PC-9 (cell line): ENCODE measurements around the gene UQCR10. TPM values are rescaled to one million over a fixed set of nuclear protein-coding genes. Genes with fewer than 3 reads are reported as not detected.

ENCODE experiments used
- BruUV-seq: library from RNA; stranded (reverse); fragments of 400-500 nt; replicated peaks from 2 replicates; lab custom pipeline; 2021; lab: Mats Ljungman, UMichigan
- CTCF ChIA-PET: fragments of 300-600 bp; sonication (Branson Sonifier 250); formaldehyde crosslinking; loops from one replicate; lab custom pipeline; 2022; ENCODE audit warnings: antibody characterized with exemption; lab: Charles Lee
- POLR2A ChIA-PET: fragments of 300-600 bp; sonication (Branson Sonifier 250); formaldehyde crosslinking; loops from one replicate; lab custom pipeline; 2022; ENCODE audit warnings: antibody characterized with exemption; ENCODE audit not compliant: unreplicated experiment; lab: Charles Lee
- DNase-seq, 2 experiments: peaks; one replicate each; pipeline versions ENCODE4 v3.0.0 to v3.0.0-alpha.2; 2015 to 2022; ENCODE audit warnings: mixed read lengths in 1 of 2
- H2AFZ ChIP-seq: fragments of 200-600 bp; sonication (generic); 2 replicates; pipeline ENCODE4 v1.8.1; 2017; ENCODE audit warnings: antibody characterized with exemption
- H3F3A ChIP-seq: fragments of 200-600 bp; sonication (generic); 2 replicates; pipeline ENCODE4 v1.8.1; 2017; ENCODE audit warnings: antibody characterized with exemption, mild to moderate bottlenecking, low read depth; ENCODE audit not compliant: insufficient read depth
- H3K27ac ChIP-seq: fragments of 200-600 bp; sonication (generic); 2 replicates; pipeline ENCODE4 v1.6.1; 2016; ENCODE audit warnings: mixed run types
- H3K27me3 ChIP-seq: fragments of 200-600 bp; sonication (generic); 2 replicates; pipeline ENCODE4 v1.6.1; 2016; ENCODE audit warnings: low read depth, mixed run types; ENCODE audit not compliant: insufficient read depth
- H3K36me3 ChIP-seq: fragments of 200-600 bp; sonication (generic); 2 replicates; pipeline ENCODE4 v1.6.1; 2016; ENCODE audit warnings: low read depth, mixed run types
- H3K4me1 ChIP-seq: fragments of 200-600 bp; sonication (generic); replicated peaks from 2 replicates; pipeline ENCODE4 v1.6.1; 2016; ENCODE audit warnings: mixed run types; ENCODE audit not compliant: insufficient read depth
- H3K4me2 ChIP-seq: fragments of 200-600 bp; sonication (generic); 2 replicates; pipeline ENCODE4 v1.6.1; 2017; ENCODE audit warnings: mixed run types
- H3K4me3 ChIP-seq: fragments of 200-600 bp; sonication (generic); 2 replicates; pipeline ENCODE4 v1.6.1; 2016; ENCODE audit warnings: mixed run types
- H3K79me2 ChIP-seq: fragments of 200-600 bp; sonication (generic); 2 replicates; pipeline ENCODE4 v1.6.1; 2017; ENCODE audit warnings: low read depth, mixed run types
- H3K9me2 ChIP-seq: fragments of 200-600 bp; sonication (generic); 2 replicates; pipeline ENCODE4 v1.8.1; 2017; ENCODE audit warnings: mild to moderate bottlenecking; ENCODE audit not compliant: insufficient read depth
- H3K9me3 ChIP-seq: fragments of 200-600 bp; sonication (generic); 2 replicates; pipeline ENCODE4 v1.8.1; 2016; ENCODE audit warnings: low read depth; ENCODE audit not compliant: insufficient read depth
- H4K20me1 ChIP-seq: fragments of 200-600 bp; sonication (generic); 2 replicates; pipeline ENCODE4 v1.8.1; 2017; ENCODE audit not compliant: insufficient read depth
- CTCF ChIP-seq: fragments of 200-600 bp; sonication (generic); conservative IDR thresholded peaks from 2 replicates; pipeline ENCODE4 v1.6.1; 2017; ENCODE audit warnings: mixed run types, antibody characterized with exemption, mild to moderate bottlenecking, moderate library complexity
- EZH2 ChIP-seq: fragments of 200-600 bp; sonication (generic); IDR thresholded peaks from 2 replicates; pipeline ENCODE4 v1.8.0; 2017; ENCODE audit warnings: antibody characterized with exemption, low read depth
- intact Hi-C: fragments of 100-400 bp; cut with micrococcal nuclease; formaldehyde crosslinking; loops from one replicate; pipeline ENCODE4 v1.10.0; 2022; ENCODE audit not compliant: unreplicated experiment
- total RNA-seq: library from RNA; stranded (reverse); gene quantifications from 2 replicates; pipeline ENCODE4 v1.2.3, GENCODE V29; 2021

UQCR10 gene
- total RNA-seq, 1 experiment from 2014 or later: 103 TPM

- Histone ChIP-seq H3K4me3 (no peak overlapping the region), H3K9me2 (no peaks in the 10 kb centered on the region), H3K27ac (no peak overlapping the region), H3K27me3 (no peaks in the 10 kb centered on the region), H3K9me3 (no peaks in the 10 kb centered on the region), H3K4me1 (peaks cover 71% of the 10 kb centered on the region), H4K20me1 (no peaks in the 10 kb centered on the region), H3F3A (peaks cover 61% of the 10 kb centered on the region), H3K79me2 (peaks cover 5% of the 10 kb centered on the region; the same call in 1 of the 2 replicates), H3K36me3 (peaks cover 5% of the 10 kb centered on the region), H2AFZ (no peak overlapping the region), H3K4me2 (no peak overlapping the region)
- no peak for DNase-seq
- POLR2A ChIA-PET: no interaction called here
- BruUV-seq: no TSS peak
- CTCF ChIA-PET: no interaction called here
- intact Hi-C loops: no loop called here
- TF ChIP-seq CTCF (no peak), EZH2 (no peak)
Measured at GRCh38 chr22:29815580-29815979, 48.4 kb downstream of the UQCR10 start.

- H3F3A ChIP-seq: peaks cover 61% of the 10 kb centered on the region
- no peak for TF ChIP-seq EZH2
- TF ChIP-seq CTCF: no peak
- DNase-seq: no peak
- H2AFZ ChIP-seq: no peak overlapping the region
- no peaks in the 10 kb centered on the region for H3K9me2 ChIP-seq
- no peak overlapping the region for H3K27ac ChIP-seq
- CTCF ChIA-PET: no interaction called here
- peaks cover 5% of the 10 kb centered on the region for H3K36me3 ChIP-seq
- no peaks in the 10 kb centered on the region for H4K20me1 ChIP-seq
- no peak overlapping the region for H3K4me2 ChIP-seq
- H3K27me3 ChIP-seq: no peaks in the 10 kb centered on the region
- no TSS peak for BruUV-seq
- no peaks in the 10 kb centered on the region; the same call in 1 of the 2 replicates for H3K79me2 ChIP-seq
- H3K9me3 ChIP-seq: no peaks in the 10 kb centered on the region
- POLR2A ChIA-PET: no interaction called here
- H3K4me3 ChIP-seq: no peak overlapping the region
- H3K4me1 ChIP-seq: peaks cover 71% of the 10 kb centered on the region
- intact Hi-C loops: no loop called here
Measured at GRCh38 chr22:29816128-29816527, 49.0 kb downstream of the UQCR10 start.

GRCh38 chr22:29816539-29816938, 49.4 kb downstream of the UQCR10 start:
- Histone ChIP-seq H3K4me2 (no peak overlapping the region), H3K36me3 (peaks cover 5% of the 10 kb centered on the region)

More at GRCh38 chr22:29816539-29816938, 49.4 kb downstream of the UQCR10 start:
- TF ChIP-seq EZH2: no peak
- no peak for TF ChIP-seq CTCF
- peaks cover 67% of the 10 kb centered on the region for H3K4me1 ChIP-seq
- no peak overlapping the region for H3K4me3 ChIP-seq
- no peaks in the 10 kb centered on the region for H4K20me1 ChIP-seq
- intact Hi-C loops: no loop called here
- H3K27me3 ChIP-seq: no peaks in the 10 kb centered on the region
- no peaks in the 10 kb centered on the region; the same call in 1 of the 2 replicates for H3K79me2 ChIP-seq
- H3K27ac ChIP-seq: no peak overlapping the region
- ChIA-PET CTCF (no interaction called here), POLR2A (interaction anchor here (0.6 to 0.7 kb wide), 2 partner anchors 143 to 441 kb away, joined by 3 to 4 read pairs; no protein-coding TSS in a partner anchor)
- no TSS peak for BruUV-seq
- no peak for DNase-seq
- H3F3A ChIP-seq: peaks cover 57% of the 10 kb centered on the region
- no peak overlapping the region for H2AFZ ChIP-seq
- H3K9me2 ChIP-seq: no peaks in the 10 kb centered on the region
- H3K9me3 ChIP-seq: no peaks in the 10 kb centered on the region
